LNCAP (cell line): ENCODE measurements around the gene LINGO4.

Experiments
- CTCF ChIP-seq: fragments of 450-650 bp; IDR thresholded peaks from 2 replicates; pipeline ENCODE4 v1.5.1; 2017; ENCODE audit warnings: mild to moderate bottlenecking

The LINGO4 gene

GRCh38 chr1:151832318-151832980 is 27.2 kb upstream of the LINGO4 start:
- no peak for TF ChIP-seq CTCF

GRCh38 chr1:151831605-151832004 is 26.4 kb upstream of the LINGO4 start, which contains the start of gene RORC:
Gene RORC (minus strand): TSS chr1:151831802. CDS start chr1:151831764, 38 bp downstream.
- no peak for TF ChIP-seq CTCF

GRCh38 chr1:151831256-151831591 is 26.0 kb upstream of the LINGO4 start:
- no peak for TF ChIP-seq CTCF

- TF ChIP-seq CTCF, result no peak
These were observed 24.8 kb upstream of the LINGO4 start for GRCh38 chr1:151830055-151830454.

- TF ChIP-seq CTCF, result no peak
These were observed 24.3 kb upstream of the LINGO4 start for GRCh38 chr1:151829352-151830046.

GRCh38 chr1:151828921-151829320 is 23.7 kb upstream of the LINGO4 start:
- no peak for TF ChIP-seq CTCF

GRCh38 chr1:151827853-151828252 is 22.6 kb upstream of the LINGO4 start:
- TF ChIP-seq CTCF, result no peak
